Ovary (tissue), 3 donors: ENCODE data around the gene CRY1.

Experiments
- EP300 ChIP-seq: sonication (generic); formaldehyde crosslinking; IDR thresholded peaks from one replicate; pipeline ENCODE4 v1.6.1; 2017; ENCODE audit warnings: antibody characterized with exemption
- POLR2A ChIP-seq: fragments of 450-650 bp; IDR thresholded peaks from one replicate; pipeline ENCODE4 v1.6.1; 2017; ENCODE audit warnings: antibody characterized with exemption, mild to moderate bottlenecking, moderate library complexity
- TF ChIP-seq, protein P1 (sequence below), 3 donors: fragments of 450-650 bp in 2 of 3; fragments of 200-600 bp in 1 of 3; IDR thresholded peaks; one replicate each; pipeline versions ENCODE4 v1.5.1 to v1.8.0; 2016 to 2022; ENCODE audit warnings: antibody characterized with exemption in 3 of 3, mild to moderate bottlenecking in 1 of 3
- donor health status: DM: no; HTN: no; CAD: no.

DNA sequence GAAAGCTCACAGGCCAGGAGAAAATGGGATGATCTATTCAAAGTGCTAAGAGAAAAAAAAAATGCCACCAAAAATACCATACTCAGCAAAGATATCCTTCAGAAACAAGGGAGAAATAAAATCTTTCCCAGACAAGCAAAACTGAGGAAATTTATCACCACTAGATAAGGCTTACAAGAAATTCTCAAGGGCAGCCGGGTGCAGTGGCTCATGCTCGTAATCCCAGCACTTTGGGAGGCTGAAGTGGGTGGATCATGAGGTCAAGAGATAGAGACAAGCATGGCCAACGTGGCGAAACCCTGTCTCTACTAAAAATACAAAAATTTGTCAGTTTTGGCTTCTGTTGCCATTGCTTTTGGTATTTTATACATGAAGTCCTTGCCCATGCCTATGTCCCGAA lies 48.2 kb downstream of the CRY1 start:
- TF ChIP-seq POLR2A (no peak), EP300 (no peak)
- TF ChIP-seq, protein P1, sequence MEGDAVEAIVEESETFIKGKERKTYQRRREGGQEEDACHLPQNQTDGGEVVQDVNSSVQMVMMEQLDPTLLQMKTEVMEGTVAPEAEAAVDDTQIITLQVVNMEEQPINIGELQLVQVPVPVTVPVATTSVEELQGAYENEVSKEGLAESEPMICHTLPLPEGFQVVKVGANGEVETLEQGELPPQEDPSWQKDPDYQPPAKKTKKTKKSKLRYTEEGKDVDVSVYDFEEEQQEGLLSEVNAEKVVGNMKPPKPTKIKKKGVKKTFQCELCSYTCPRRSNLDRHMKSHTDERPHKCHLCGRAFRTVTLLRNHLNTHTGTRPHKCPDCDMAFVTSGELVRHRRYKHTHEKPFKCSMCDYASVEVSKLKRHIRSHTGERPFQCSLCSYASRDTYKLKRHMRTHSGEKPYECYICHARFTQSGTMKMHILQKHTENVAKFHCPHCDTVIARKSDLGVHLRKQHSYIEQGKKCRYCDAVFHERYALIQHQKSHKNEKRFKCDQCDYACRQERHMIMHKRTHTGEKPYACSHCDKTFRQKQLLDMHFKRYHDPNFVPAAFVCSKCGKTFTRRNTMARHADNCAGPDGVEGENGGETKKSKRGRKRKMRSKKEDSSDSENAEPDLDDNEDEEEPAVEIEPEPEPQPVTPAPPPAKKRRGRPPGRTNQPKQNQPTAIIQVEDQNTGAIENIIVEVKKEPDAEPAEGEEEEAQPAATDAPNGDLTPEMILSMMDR (IDR thresholded peaks at IDR 0.05) = no peak
